ENCODE results near the gene DIABLO. TPM values are rescaled to one million over a fixed set of nuclear protein-coding genes. Genes with fewer than 3 reads are reported as not detected.
"Not testable (repeated sequence)": the region's sequence is repeated elsewhere in the genome, so short reads cannot be mapped to it uniquely, and the experiment has no call there.

Gene DIABLO
- polyA plus RNA-seq, 5 donors: 50.3 to 62.1 (median 59.5) TPM

GRCh38 chr12:122226366-122227125, 694 bp upstream of the DIABLO start:
- no peak for DNase-seq

- DNase-seq: no peak
These were observed 9.4 kb downstream of the DIABLO start for GRCh38 chr12:122216445-122216844.

- DNase-seq: no peak
These were observed 10.1 kb downstream of the DIABLO start for GRCh38 chr12:122215771-122216170.

GRCh38 chr12:122208073-122208820, 17.6 kb downstream of the DIABLO start:
- no peak for DNase-seq

GRCh38 chr12:122207391-122207790, 18.5 kb downstream of the DIABLO start:
- no peak for DNase-seq

DNA sequence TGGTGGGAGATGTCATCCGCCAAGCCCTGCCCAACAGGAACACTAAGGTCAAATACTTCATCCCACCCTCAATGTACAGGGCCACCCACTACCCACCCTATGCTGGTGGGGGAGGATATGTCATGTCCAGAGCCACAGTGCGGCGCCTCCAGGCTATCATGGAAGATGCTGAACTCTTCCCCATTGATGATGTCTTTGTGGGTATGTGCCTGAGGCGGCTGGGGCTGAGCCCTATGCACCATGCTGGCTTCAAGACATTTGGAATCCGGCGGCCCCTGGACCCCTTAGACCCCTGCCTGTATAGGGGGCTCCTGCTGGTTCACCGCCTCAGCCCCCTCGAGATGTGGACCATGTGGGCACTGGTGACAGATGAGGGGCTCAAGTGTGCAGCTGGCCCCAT, 18.9 kb downstream of the DIABLO start:
- DNase-seq: no peak

DNA sequence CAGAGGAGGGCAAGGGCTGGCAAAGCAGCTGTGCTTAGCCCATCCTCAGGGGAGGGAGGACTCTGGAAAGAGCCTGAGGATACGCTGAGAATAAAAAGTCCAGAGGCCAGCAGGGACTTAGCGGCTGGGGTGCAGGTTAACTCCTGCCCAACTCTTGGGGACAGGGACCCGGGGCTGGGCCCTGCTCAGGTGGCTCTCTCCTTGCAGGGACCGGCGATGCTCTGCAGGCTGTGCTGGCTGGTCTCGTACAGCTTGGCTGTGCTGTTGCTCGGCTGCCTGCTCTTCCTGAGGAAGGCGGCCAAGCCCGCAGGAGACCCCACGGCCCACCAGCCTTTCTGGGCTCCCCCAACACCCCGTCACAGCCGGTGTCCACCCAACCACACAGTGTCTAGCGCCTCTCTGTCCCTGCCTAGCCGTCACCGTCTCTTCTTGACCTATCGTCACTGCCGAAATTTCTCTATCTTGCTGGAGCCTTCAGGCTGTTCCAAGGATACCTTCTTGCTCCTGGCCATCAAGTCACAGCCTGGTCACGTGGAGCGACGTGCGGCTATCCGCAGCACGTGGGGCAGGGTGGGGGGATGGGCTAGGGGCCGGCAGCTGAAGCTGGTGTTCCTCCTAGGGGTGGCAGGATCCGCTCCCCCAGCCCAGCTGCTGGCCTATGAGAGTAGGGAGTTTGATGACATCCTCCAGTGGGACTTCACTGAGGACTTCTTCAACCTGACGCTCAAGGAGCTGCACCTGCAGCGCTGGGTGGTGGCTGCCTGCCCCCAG, 19.6 kb downstream of the DIABLO start:
- no peak for DNase-seq

- no peak for DNase-seq
These were observed 20.6 kb downstream of the DIABLO start for GRCh38 chr12:122205053-122205925.

GRCh38 chr12:122204167-122205052, 21.4 kb downstream of the DIABLO start:
- no peak for DNase-seq

- no peak for DNase-seq
These were observed 22.3 kb downstream of the DIABLO start, which contains the start of gene B3GNT4 for GRCh38 chr12:122203301-122204166. TSS of gene B3GNT4 (plus strand) at chr12:122203709. CDS start at chr12:122204619, 910 bp downstream.

GRCh38 chr12:122202811-122203210, 23.0 kb downstream of the DIABLO start:
- not testable (repeated sequence) for DNase-seq

DNA sequence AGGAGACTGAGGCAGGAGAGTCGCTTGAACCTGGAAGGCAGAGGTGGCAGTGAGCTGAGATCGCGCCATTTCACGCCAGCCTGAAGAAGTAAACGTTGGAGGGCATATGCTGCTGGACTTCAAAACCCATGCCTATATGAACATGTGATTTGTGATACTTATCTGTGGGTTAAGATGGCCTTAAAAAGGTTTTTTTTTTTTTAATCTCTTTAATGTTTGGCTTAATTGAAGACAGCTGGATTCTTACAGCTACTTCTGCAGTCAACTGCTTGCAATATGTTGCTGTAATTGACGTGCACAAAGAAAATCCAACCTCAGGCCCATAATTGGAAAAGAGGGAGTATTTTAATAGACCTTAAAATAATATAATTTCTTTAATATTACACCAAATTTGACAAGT, 23.8 kb downstream of the DIABLO start:
- DNase-seq: no peak

DNA sequence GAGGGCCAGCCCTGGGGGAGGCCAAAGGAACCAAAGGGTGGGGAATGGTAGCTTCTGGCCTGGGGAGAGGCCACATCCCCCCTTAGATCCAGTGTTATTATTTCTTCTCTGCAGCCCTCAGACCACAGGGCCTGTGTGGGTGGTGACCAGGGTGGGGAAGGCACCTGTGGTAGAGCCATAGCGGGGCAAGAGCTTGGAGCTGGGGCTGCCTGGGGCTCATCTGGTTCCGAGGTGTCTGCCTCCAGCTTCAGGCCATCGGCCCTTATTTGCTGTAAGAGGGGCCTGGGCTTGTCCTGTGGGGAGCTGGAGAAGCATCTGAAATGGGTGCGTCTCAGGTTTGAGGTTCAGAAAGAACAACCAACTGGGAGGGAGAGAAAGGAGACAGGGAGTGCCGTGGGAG, 24.5 kb downstream of the DIABLO start:
- no peak for DNase-seq

DNA sequence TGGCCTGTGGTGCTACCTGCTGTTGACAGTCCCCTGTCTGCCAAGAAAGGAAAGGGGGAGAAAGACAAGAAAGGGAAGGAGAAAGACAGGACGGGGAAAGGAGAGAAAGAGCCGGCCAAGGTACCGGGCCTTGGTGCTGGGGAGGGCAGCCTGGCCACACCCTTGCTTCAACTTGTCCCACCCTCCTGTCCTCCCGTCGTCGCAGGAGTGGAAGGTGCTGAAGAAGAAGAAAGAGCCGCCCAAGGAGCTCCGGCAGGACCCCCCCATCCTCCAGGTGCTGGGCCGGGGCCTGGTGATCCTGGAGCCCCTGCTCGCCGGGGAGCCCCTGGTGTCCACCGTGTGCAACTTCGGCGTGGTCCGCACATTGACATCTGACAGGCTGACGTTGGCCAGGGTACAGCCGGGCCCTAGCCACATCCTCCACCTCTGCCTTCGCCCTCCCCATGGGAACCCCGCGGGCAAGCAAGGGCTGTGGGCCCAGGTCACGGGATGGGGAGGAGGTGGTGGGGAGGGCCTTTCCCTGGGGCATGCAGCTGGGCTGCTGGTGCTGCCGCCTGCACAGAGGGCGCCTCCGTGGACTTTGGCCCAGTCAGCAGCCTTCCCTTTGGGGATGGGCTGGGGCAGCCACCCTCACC, 25.2 kb downstream of the DIABLO start:
- no peak for DNase-seq

DNA sequence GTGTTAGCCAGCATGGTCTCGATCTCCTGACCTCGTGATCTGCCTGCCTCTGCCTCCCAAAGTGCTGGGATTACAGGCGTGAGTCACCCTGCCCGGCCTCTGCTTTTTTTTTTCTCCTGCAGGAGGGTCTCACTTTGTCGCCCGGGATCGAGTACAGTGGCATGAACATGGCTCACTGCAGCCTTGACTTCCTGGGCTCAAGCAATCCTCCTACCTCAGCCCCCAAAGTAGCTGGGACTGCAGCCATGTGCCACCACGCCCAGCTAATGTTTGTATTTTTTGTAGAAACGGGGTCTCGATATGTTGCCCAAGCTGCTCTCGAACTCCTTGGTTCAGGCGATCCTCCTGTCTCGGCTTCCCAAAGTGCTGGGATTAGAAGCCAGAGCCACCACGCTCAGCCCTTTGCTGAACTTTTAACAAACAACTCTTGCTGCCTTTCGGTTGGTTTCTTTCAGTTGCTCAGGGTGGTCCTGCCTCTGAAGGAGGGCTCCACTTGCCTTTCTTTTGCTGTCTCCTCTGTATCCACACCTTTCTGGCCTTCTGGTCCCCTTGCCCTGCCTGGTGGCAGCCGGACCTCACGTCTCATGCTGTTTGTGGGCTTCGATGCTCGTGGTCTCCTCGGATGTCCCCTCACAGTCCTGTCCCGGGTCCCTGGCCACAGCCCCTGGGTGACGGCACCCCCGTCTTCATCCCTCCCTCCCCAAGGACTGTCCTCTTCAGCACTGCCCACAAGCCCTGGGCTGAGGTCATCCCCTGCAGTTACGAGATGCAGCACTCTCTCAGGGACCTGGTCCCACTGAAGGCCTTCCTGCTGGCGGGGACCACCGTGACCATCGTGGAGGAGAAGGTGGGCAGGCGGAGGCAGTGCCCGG, 26.1 kb downstream of the DIABLO start:
- DNase-seq: no peak

DNA sequence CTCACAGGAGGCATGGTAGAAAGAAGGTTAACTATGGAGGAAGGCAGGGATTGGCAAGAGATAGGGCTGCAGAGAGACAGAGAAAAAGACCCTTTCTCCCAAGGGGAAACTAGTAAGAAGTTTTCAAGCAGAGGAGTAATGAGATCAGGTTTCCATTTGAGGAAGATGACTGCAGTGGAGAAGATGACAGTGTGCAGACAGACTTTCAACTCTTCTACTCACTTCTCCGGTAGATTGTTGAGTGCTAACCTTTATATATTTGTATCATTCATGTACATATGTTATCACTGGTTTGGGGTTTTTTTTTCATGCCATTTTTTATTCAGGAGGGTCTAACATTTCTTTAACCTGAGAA, 28.3 kb downstream of the DIABLO start:
- DNase-seq: no peak

GRCh38 chr12:122195405-122195804, 30.4 kb downstream of the DIABLO start:
- no peak for DNase-seq

- DNase-seq: no peak
These were observed 31.0 kb downstream of the DIABLO start for GRCh38 chr12:122194804-122195203.
